H1 (cell line): Measurements from ENCODE around the gene PMEPA1. TPM values are rescaled to one million over a fixed set of nuclear protein-coding genes. Genes with fewer than 3 reads are reported as not detected.

Source experiments
- CHD2 ChIP-seq: IDR thresholded peaks from 2 replicates; pipeline ENCODE4 v1.6.1; 2012; ENCODE audit warnings: low read length, improper control_type of control experiment
- CTBP2 ChIP-seq: IDR thresholded peaks from 2 replicates; pipeline ENCODE4 v1.7.0; 2011; ENCODE audit warnings: borderline replicate concordance, mild to moderate bottlenecking, moderate library complexity, mixed read lengths, low read length; ENCODE audit not compliant: insufficient read depth, insufficient read length
- JUND ChIP-seq: IDR thresholded peaks from 2 replicates; pipeline ENCODE4 v1.6.1; 2011; ENCODE audit warnings: mild to moderate bottlenecking, improper control_type of control experiment, low read length
- MAFK ChIP-seq: IDR thresholded peaks from 2 replicates; pipeline ENCODE4 v1.6.1; 2012; ENCODE audit warnings: low read depth, mild to moderate bottlenecking, improper control_type of control experiment, low read length
- RXRA ChIP-seq: IDR thresholded peaks from 2 replicates; pipeline ENCODE4 v1.6.1; 2011; ENCODE audit warnings: low read depth, mild to moderate bottlenecking, low read length, moderate library complexity; ENCODE audit not compliant: insufficient read depth
- SIRT6 ChIP-seq: IDR thresholded peaks from one replicate; pipeline ENCODE4 v1.7.1; 2012; ENCODE audit warnings: low read length, inconsistent platforms
- SIX5 ChIP-seq: IDR thresholded peaks from 2 replicates; pipeline ENCODE4 v1.6.1; 2011; ENCODE audit warnings: mild to moderate bottlenecking, low read depth, low read length
- SUZ12 ChIP-seq: fragments of 200-600 bp; sonication (generic); IDR thresholded peaks from 2 replicates; pipeline ENCODE4 v1.6.1; 2012; ENCODE audit warnings: mild to moderate bottlenecking, inconsistent platforms, low read length, moderate library complexity, mixed read lengths
- polyA plus RNA-seq, 7 experiments: library from polyadenylated mRNA; depleted of rRNA in 3 of 7; stranded (reverse) in 5 of 7; unstranded in 2 of 7; fragments of >200 nt in 5 of 7; fragments of 200-250 nt in 2 of 7; gene quantifications; 1 replicate in 5 of 7; 2 replicates in 1 of 7; 4 replicates in 1 of 7; pipeline versions ENCODE4 v1.2.1 to v1.2.3, GENCODE V29; 2011 to 2013; ENCODE audit warnings: missing spikeins in 2 of 7, mixed read lengths in 2 of 7
- total RNA-seq: library from RNA; stranded (reverse); fragmentation: NEBNext Ultra II Directional; extraction: Animal tissue kit (Norgen Biotek cat#: 25700); gene quantifications from 2 replicates; pipeline ENCODE4 v1.2.1, GENCODE V29; 2021
- TF ChIP-seq, protein P1 (sequence below): IDR thresholded peaks from 2 replicates; pipeline ENCODE4 v1.6.1; 2012; ENCODE audit warnings: inconsistent platforms

The PMEPA1 gene
- total and polyA plus RNA-seq, 2 of the 8 experiments (the other 6 are each of a cell fraction or from before 2014, with no cell fraction given), result 12.7 to 20.5 TPM

DNA sequence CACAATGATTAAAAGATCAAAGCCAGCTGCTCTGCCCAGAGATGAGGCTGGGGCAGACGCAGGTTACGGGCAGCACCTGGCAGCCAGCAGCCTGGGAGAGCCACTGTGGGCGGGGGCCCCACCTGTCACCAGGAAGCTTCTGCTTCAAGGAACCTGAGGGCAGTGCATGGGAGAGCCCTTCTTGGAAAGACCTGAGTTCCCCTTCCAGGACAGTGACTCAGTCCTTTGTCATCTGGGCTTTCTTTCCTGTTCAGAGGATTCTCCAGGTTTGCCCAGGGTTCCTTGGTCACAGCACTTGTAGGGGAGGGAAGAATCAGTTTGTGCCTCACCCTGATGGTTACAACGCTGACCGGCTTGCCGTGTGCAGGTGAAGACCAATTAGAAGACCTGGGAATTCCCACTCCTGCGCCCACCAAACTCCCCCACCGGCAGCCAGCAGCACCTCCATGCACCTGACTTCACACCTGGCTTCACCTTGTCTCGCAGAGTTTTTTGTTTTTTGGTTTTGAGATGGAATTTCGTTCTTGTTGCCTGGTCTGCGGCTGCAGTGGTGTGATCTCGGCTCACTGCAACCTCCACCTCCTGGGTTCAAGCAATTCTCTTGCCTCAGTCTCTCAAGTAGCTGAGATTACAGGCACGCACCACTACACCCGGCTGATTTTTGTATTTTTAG, 91.6 kb downstream of the PMEPA1 start (continued):
- TF ChIP-seq SUZ12 (no peak), RXRA (no peak), CHD2 (no peak), SIX5 (no peak), CTBP2 (no peak), SIRT6 (no peak), JUND (no peak), MAFK (no peak)
- TF ChIP-seq, protein P1, sequence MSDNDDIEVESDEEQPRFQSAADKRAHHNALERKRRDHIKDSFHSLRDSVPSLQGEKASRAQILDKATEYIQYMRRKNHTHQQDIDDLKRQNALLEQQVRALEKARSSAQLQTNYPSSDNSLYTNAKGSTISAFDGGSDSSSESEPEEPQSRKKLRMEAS, result no peak
